ENCODE measurements around the gene TP53I11.

TP53I11 gene

GRCh38 chr11:44911029-44911814 lies 39.5 kb downstream of the TP53I11 start:
- peak; percentile 83 for DNase-seq

GRCh38 chr11:44910591-44910990 lies 40.1 kb downstream of the TP53I11 start:
- no peak for DNase-seq

GRCh38 chr11:44909557-44909956 lies 41.1 kb downstream of the TP53I11 start:
- no peak for DNase-seq

GRCh38 chr11:44906649-44907048 lies 44.0 kb downstream of the TP53I11 start:
- DNase-seq: no peak

- DNase-seq: no peak
Measured at GRCh38 chr11:44905131-44905866, 45.4 kb downstream of the TP53I11 start.

- DNase-seq: no peak
Measured at GRCh38 chr11:44904261-44905020, 46.2 kb downstream of the TP53I11 start.

- no peak for DNase-seq
Measured at GRCh38 chr11:44903518-44903917, 47.2 kb downstream of the TP53I11 start.

- no peak for DNase-seq
Measured at GRCh38 chr11:44903035-44903434, 47.6 kb downstream of the TP53I11 start.

GRCh38 chr11:44901786-44902185 lies 48.9 kb downstream of the TP53I11 start:
- DNase-seq: no peak

- no peak for DNase-seq
Measured at GRCh38 chr11:44901120-44901633, 49.5 kb downstream of the TP53I11 start.

GRCh38 chr11:44899959-44900358 lies 50.7 kb downstream of the TP53I11 start:
- DNase-seq: peak; percentile 10

GRCh38 chr11:44893846-44894617 lies 56.7 kb downstream of the TP53I11 start:
- DNase-seq: peak; percentile 54

GRCh38 chr11:44893308-44893822 lies 57.3 kb downstream of the TP53I11 start:
- DNase-seq: no peak

GRCh38 chr11:44892843-44893242 lies 57.8 kb downstream of the TP53I11 start:
- DNase-seq: no peak

GRCh38 chr11:44889266-44889665 lies 61.4 kb downstream of the TP53I11 start:
- DNase-seq: no peak

- DNase-seq: no peak
Measured at GRCh38 chr11:44887636-44888035, 63.0 kb downstream of the TP53I11 start.

GRCh38 chr11:44886790-44887140 lies 63.9 kb downstream of the TP53I11 start:
- no peak for DNase-seq

GRCh38 chr11:44885919-44886789 lies 64.5 kb downstream of the TP53I11 start:
- no peak for DNase-seq

GRCh38 chr11:44885065-44885810 lies 65.4 kb downstream of the TP53I11 start:
- DNase-seq: no peak

GRCh38 chr11:44884056-44884455 lies 66.6 kb downstream of the TP53I11 start:
- no peak for DNase-seq

- DNase-seq: peak; percentile 39
Measured at GRCh38 chr11:44883277-44883676, 67.4 kb downstream of the TP53I11 start.

All from activated CD4-positive, alpha-beta T cell treated with anti-CD3 and anti-CD28 coated beads, Interleukin-2, amount 50 U/mL, for 16 hours (primary cell).